HG03378 (cell line): ENCODE measurements around the gene USP32.

Source experiments
- ATAC-seq: cut with Tn5 transposase; IDR thresholded peaks from one replicate; pipeline ENCODE4 v1.9.1; 2021; ENCODE audit warnings: mild to moderate bottlenecking, moderate library complexity; ENCODE audit not compliant: unreplicated experiment

USP32 gene

GRCh38 chr17:60141111-60142018, 250.6 kb downstream of the USP32 start:
- ATAC-seq, result no peak

- no peak for ATAC-seq
Measured at GRCh38 chr17:60139438-60140285, 252.3 kb downstream of the USP32 start.

DNA sequence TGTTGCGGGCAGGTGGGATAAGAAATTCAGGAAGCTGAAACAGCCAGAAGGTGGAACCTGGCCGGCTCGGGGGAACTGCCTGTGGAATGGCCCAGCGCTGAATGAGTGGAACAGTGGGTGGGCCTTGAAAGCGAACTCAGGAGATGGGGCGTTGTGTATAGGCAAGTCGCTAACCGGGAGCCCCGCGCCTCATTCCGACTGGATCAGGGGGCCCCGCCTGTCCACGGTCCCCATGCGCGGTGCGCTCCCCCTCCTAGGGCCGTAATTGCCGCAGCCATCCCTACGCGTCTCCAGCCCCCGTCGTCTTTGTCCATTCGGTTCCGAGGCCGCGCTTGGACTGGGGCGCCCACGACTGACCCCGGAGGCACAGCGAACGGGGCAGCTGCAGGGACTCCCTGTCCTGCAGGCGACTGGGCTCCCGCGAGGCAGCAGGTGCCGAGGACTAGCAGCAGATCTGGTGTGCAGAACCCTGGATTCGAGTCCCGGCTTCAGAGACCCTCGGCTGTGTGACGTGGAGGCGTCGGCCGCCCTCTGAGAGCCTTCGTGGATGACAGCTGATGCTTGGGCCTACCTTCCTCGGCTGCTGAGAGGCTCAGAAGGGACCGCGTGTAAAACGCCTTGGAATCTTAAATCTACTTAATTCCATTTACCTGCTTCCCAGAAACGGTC, 253.0 kb downstream of the USP32 start:
- ATAC-seq, result no peak

DNA sequence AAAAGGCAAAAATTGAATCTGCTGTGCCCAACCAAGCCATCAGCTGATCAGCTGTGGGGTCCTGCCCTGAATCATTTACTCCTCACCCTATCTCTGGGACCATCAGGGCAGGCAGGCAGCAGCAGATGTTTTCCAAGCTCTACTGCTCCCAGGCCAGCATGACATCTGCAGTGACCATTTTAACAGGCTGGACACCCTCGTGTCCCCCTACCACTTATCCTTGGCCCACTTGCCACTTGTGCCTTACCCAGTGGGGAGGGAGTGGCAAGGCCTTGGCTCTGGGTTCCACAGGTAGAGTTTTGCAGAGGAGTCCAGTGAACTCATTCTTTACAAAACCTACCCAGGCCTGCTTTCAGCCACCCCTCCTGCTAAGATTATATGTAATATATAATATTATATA, 254.2 kb downstream of the USP32 start:
- no peak for ATAC-seq

- no peak for ATAC-seq
Measured at GRCh38 chr17:60135951-60136666, 255.8 kb downstream of the USP32 start.

DNA sequence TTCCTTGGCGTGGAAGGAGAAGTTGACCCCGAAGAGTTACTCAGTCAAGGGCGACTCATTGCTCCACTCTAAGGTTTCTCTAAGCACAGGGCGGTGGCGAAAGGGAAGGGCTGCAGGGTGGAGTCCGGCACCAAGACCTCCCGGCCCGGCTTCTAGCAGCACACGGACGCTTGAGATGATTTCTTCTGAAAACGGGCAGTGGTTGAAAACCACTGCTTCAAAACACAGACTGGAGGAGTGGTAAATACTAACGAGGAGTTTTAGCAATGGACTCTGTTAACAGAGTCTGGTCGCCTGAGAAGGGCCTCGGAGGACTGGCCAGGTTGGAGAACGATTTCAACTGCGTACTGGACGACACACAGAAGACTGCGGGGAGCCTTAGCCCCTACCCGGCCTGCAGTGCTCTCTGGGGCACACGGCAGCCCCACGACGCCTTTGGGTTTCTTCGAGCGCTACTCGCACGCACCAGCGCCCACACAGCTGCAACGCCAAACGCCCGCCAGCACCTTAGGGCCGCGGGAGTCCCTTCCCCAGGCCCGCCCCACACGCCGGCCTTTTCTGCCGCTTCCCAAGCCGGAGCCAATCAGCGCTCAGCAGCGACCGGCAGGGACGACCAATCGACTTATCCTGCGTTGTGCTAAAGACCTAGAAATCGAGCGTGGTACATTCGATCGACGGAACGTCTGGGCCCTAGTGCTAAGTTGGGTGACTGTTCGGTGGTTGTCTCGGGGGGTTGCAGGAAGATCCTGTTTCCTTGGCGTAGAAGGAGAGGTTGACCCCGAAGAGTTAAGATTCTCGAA, 256.6 kb downstream of the USP32 start:
- ATAC-seq, result peak; percentile 71

- no peak for ATAC-seq
Measured at GRCh38 chr17:60134396-60135150, 257.4 kb downstream of the USP32 start.

DNA sequence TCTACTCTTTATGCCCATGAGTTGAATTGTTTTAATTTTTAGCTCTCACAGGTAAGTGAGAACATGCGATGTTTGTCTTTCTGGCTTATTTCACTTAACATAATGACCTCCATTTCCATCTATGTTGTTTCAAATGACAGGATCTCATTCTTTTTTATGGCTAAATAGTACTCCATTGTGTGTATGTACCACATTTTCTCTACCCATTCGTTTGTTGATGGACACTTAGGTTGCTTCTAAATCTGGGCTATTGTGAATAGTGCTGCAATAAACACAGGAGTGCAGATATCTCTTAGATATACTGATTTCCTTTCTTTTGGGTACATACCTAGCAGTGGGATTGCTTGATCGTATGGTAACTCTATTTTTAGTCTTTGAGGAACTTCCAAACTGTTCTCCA, 261.5 kb downstream of the USP32 start:
- no peak for ATAC-seq

GRCh38 chr17:60129164-60129563, 262.8 kb downstream of the USP32 start:
- no peak for ATAC-seq
